Measurements from ENCODE around the gene DPP6. TPM values are rescaled to one million over a fixed set of nuclear protein-coding genes. Genes with fewer than 3 reads are reported as not detected.

Gene DPP6
- total and polyA plus RNA-seq, 2 of the 8 experiments (the other 6 are each of a cell fraction or from before 2014, with no cell fraction given): 4.7 to 6.8 TPM

- H2BK12ac ChIP-seq (ENCODE audit: low read depth, low read length): no peak overlapping the region
- no peak overlapping the region for H3K18ac ChIP-seq (ENCODE audit: extremely low read depth, low read length)
- H2AK5ac ChIP-seq (ENCODE audit: low read depth, low read length): no peak overlapping the region
- H3K56ac ChIP-seq (replicated peaks; ENCODE audit: insufficient read length, low read depth, low read length): no peak overlapping the region
- no peaks in the 10 kb centered on the region for H3K27me3 ChIP-seq (replicated peaks in 1 of 4; ENCODE audit: control insufficient read depth in 3 of 4, extremely low read depth in 1 of 4, insufficient read depth in 3 of 4, low read length in 3 of 4)
- no peaks in the 10 kb centered on the region for H3K4me1 ChIP-seq (replicated peaks in 1 of 4; ENCODE audit: control insufficient read depth in 3 of 4, insufficient read depth in 4 of 4, low read length in 3 of 4)
- no peak overlapping the region for H3K23ac ChIP-seq (ENCODE audit: insufficient read length)
- 92% methylated on average over 12 of the region's 12 CpGs; no CpG with 5 or more reads in 1 of the 2 experiments for WGBS, 2 experiments (ENCODE audit: extremely low coverage in 1 of 2, insufficient coverage in 1 of 2, insufficient read length in 1 of 2, insufficient replicate concordance in 2 of 2, low coverage in 1 of 2, low lambda C conversion rate in 2 of 2, missing lambda C conversion rate in 1 of 2)
- H2AFZ ChIP-seq (ENCODE audit: low read length): no peak overlapping the region
- no peaks in the 10 kb centered on the region for H3K79me1 ChIP-seq (ENCODE audit: low read depth, low read length)
- H2BK120ac ChIP-seq (replicated peaks; ENCODE audit: low read depth, low read length): no peak overlapping the region
- H3K4me2 ChIP-seq (ENCODE audit: insufficient read depth in 1 of 2, low read depth in 2 of 2, low read length in 2 of 2): no peak overlapping the region
- CTCF ChIA-PET (ENCODE audit: partially characterized antibody): no interaction called here
- H3K9ac ChIP-seq (replicated peaks in 1 of 4; ENCODE audit: extremely low read depth in 1 of 4, low read depth in 3 of 4, low read length in 3 of 4): no peak overlapping the region
- H3K27ac ChIP-seq (ENCODE audit: low read depth, low read length): no peak overlapping the region
- H2BK5ac ChIP-seq (ENCODE audit: low read depth, low read length): no peak overlapping the region
- POLR2A ChIA-PET (ENCODE audit: partially characterized antibody): no interaction called here
- H3K14ac ChIP-seq (ENCODE audit: insufficient read length): no peak overlapping the region
- no peak overlapping the region for H3K4ac ChIP-seq (replicated peaks; ENCODE audit: insufficient read length, low read depth, low read length)
- DNase-seq (ENCODE audit: low read depth in 1 of 2, low spot score in 2 of 2): no peak
- H4K8ac ChIP-seq (ENCODE audit: extremely low read depth, insufficient read depth, low read length): no peak overlapping the region
- H4K91ac ChIP-seq (replicated peaks; ENCODE audit: insufficient read length, low read length): no peak overlapping the region
- TF ChIP-seq HDAC6 (IDR thresholded peaks at IDR 0.05; ENCODE audit: low read depth, low read length) (no peak), FOSL1 (IDR thresholded peaks at IDR 0.05; ENCODE audit: insufficient read depth, low read depth, low read length) (no peak), BACH1 (IDR thresholded peaks at IDR 0.05; ENCODE audit: low read length) (no peak)
- no peak overlapping the region for H2BK20ac ChIP-seq (ENCODE audit: low read length)
- H3K4me3 ChIP-seq (ENCODE audit: extremely low read depth in 1 of 4, insufficient read depth in 2 of 4, low read depth in 3 of 4, low read length in 4 of 4): no peak overlapping the region
- H4K20me1 ChIP-seq (replicated peaks in 1 of 2; ENCODE audit: control insufficient read depth in 1 of 2, insufficient read depth in 2 of 2, low read length in 2 of 2): no peaks in the 10 kb centered on the region
- H3K23me2 ChIP-seq (ENCODE audit: low read depth, low read length): no peaks in the 10 kb centered on the region
- H2BK15ac ChIP-seq (ENCODE audit: low read length): no peak overlapping the region
- no peak for FAIRE-seq
- no peaks in the 10 kb centered on the region for H3K9me3 ChIP-seq (ENCODE audit: insufficient read depth in 2 of 2, low read depth in 1 of 2, low read length in 1 of 2)
- H3K36me3 ChIP-seq (ENCODE audit: control insufficient read depth in 2 of 4, insufficient read depth in 4 of 4, low read length in 3 of 4): no peaks in the 10 kb centered on the region; a peak in 1 of 8 replicates
- H4K5ac ChIP-seq (ENCODE audit: insufficient read length, low read depth, low read length): no peak overlapping the region
- no peaks in the 10 kb centered on the region for H3K79me2 ChIP-seq (ENCODE audit: control insufficient read depth in 1 of 2, insufficient read depth in 2 of 2, low read length in 2 of 2)
Measured at GRCh38 chr7:154330318-154330717, 278.1 kb downstream of the DPP6 start.
